Posterior vena cava (tissue), 2 donors: ENCODE data around the gene PCYT1A. TPM values are rescaled to one million over a fixed set of nuclear protein-coding genes. Genes with fewer than 3 reads are reported as not detected.

ENCODE experiments used
- total RNA-seq, 2 donors: library from RNA; stranded (reverse); fragmentation: NEBNext Ultra II Directional; extraction: Animal tissue kit (Norgen Biotek cat#: 25700); gene quantifications; one replicate each; pipeline ENCODE4 v1.2.1, GENCODE V29; 2021
- donor health status: DM: yes; HTN: yes; CAD: no.
- donor health status: DM: yes; HTN: yes; CAD: no.

PCYT1A gene
- total RNA-seq, 2 donors from 2014 or later, result 62.9 to 64.9 TPM

Other genes starting within 250 kb of the PCYT1A start
- 100 to 1,000 TPM in 1 of 2 donors, 10 to 100 TPM in 1; 73.4 to 132 TPM for gene TFRC, start 205.6 kb downstream of the PCYT1A start, total RNA-seq
- gene ZDHHC19, start 76.3 kb downstream of the PCYT1A start, total RNA-seq, result 1 to 10 TPM in 1 of 2 donors, under 1 TPM in 1; 0.52 to 2.1 TPM
- gene SLC51A, start 71.2 kb downstream of the PCYT1A start, total RNA-seq, result not detected
- gene DYNLT2B, start 30.5 kb upstream of the PCYT1A start, total RNA-seq, result 1 to 10 TPM; 2.8 to 3.8 TPM
- gene TM4SF19, start 50.7 kb upstream of the PCYT1A start, total RNA-seq, result not detected
- gene UBXN7, start 144.7 kb upstream of the PCYT1A start, total RNA-seq, result 10 to 100 TPM; 41.5 to 42.8 TPM
- gene RNF168, start 216.0 kb upstream of the PCYT1A start, total RNA-seq, result 10 to 100 TPM; 19.9 to 24.6 TPM
- gene SMCO1, start 227.6 kb upstream of the PCYT1A start, total RNA-seq, result not detected